K562 (cell line): ENCODE measurements around the gene LENEP. TPM values are rescaled to one million over a fixed set of nuclear protein-coding genes. Genes with fewer than 3 reads are reported as not detected.

Experiments
- BCOR ChIP-seq: fragments of 450-650 bp; IDR thresholded peaks from 2 replicates; pipeline ENCODE4 v1.6.1; 2016
- BRCA1 ChIP-seq, 2 experiments: fragments of 450-650 bp in 1 of 2; sonication (generic) in 1 of 2; formaldehyde crosslinking in 1 of 2; IDR thresholded peaks; 2 replicates each; pipeline versions ENCODE4 v1.5.0 to v1.6.1; 2017 to 2020; ENCODE audit warnings: mild to moderate bottlenecking in 1 of 2, missing genetic modification reagents in 1 of 2
- CBX1 ChIP-seq: sonication (generic); IDR thresholded peaks from 2 replicates; pipeline ENCODE4 v1.6.1; 2016; ENCODE audit warnings: antibody characterized with exemption, low read depth, mild to moderate bottlenecking
- FOXK1 ChIP-seq: sonication (generic); formaldehyde crosslinking; IDR thresholded peaks from 2 replicates; pipeline ENCODE4 v1.8.0; 2022; ENCODE audit warnings: missing genetic modification reagents, mild to moderate bottlenecking, borderline replicate concordance
- GTF2E2 ChIP-seq: fragments of 200-800 bp; sonication (Bioruptor generic); IDR thresholded peaks from 2 replicates; pipeline ENCODE4 v1.6.1; 2016; ENCODE audit warnings: missing genetic modification characterization, missing compliant biosample characterization
- HNRNPUL1 ChIP-seq: fragments of 200-400 bp; formaldehyde crosslinking; IDR thresholded peaks from 2 replicates; pipeline ENCODE4 v1.6.1; 2017; ENCODE audit warnings: low read length
- JUNB ChIP-seq: fragments of 450-650 bp; formaldehyde crosslinking; conservative IDR thresholded peaks from 2 replicates; pipeline ENCODE4 v1.4.0; 2020; ENCODE audit warnings: mild to moderate bottlenecking
- KHSRP ChIP-seq: fragments of 450-650 bp; IDR thresholded peaks from 2 replicates; pipeline ENCODE4 v1.6.1; 2017
- MCM7 ChIP-seq, 2 experiments: fragments of 450-650 bp; IDR thresholded peaks; 2 replicates each; pipeline ENCODE4 v1.6.1; 2016 to 2018
- MXI1 ChIP-seq: IDR thresholded peaks from 2 replicates; pipeline ENCODE4 v1.6.1; 2011; ENCODE audit warnings: low read depth, mild to moderate bottlenecking, improper control_type of control experiment, low read length
- MYC ChIP-seq, 2 experiments: fragments of 250-450 bp in 1 of 2; sonication (Bioruptor Pico) in 1 of 2; IDR thresholded peaks; 2 replicates each; pipeline versions ENCODE4 v1.5.1 to v1.6.1; 2012 to 2021; ENCODE audit warnings: low read depth in 2 of 2, borderline replicate concordance in 1 of 2, improper control_type of control experiment in 1 of 2, low read length in 1 of 2, mild to moderate bottlenecking in 1 of 2, moderate library complexity in 1 of 2
- NBN ChIP-seq: fragments of 450-650 bp; IDR thresholded peaks from 2 replicates; pipeline ENCODE4 v1.6.1; 2016; ENCODE audit warnings: low read depth, mild to moderate bottlenecking
- POLR2A ChIP-seq: fragments of 450-650 bp; conservative IDR thresholded peaks from 2 replicates; pipeline ENCODE4 v1.6.1; 2016
- RAD51 ChIP-seq: fragments of 450-650 bp; IDR thresholded peaks from 2 replicates; pipeline ENCODE4 v1.7.1; 2016; ENCODE audit warnings: low read depth, mild to moderate bottlenecking, borderline replicate concordance
- RNF2 ChIP-seq: sonication (generic); IDR thresholded peaks from 2 replicates; pipeline ENCODE4 v1.6.1; 2016
- SIRT6 ChIP-seq: IDR thresholded peaks from one replicate; pipeline ENCODE4 v1.6.1; 2012; ENCODE audit warnings: low read depth, mild to moderate bottlenecking, control low read depth, inconsistent platforms, low read length, moderate library complexity
- SRF ChIP-seq, 2 experiments: fragments of 250-450, 450-650 bp in 1 of 2; sonication (Bioruptor Pico) in 1 of 2; sonication (generic) in 1 of 2; formaldehyde crosslinking; IDR thresholded peaks; 2 replicates each; pipeline versions ENCODE4 v1.5.0 to v1.5.1; 2020 to 2022; ENCODE audit warnings: mild to moderate bottlenecking in 1 of 2, missing genetic modification reagents in 1 of 2
- SRSF7 ChIP-seq: fragments of 200-400 bp; formaldehyde crosslinking; optimal IDR thresholded peaks from 2 replicates; pipeline ENCODE3; 2017; ENCODE audit warnings: mild to moderate bottlenecking, low read depth, low read length
- ZNF280A ChIP-seq: fragments of 450-650 bp; IDR thresholded peaks from 2 replicates; pipeline ENCODE4 v1.6.1; 2018; ENCODE audit warnings: mild to moderate bottlenecking, low read depth; ENCODE audit not compliant: partially characterized antibody
- ZNF3 ChIP-seq: fragments of 250-450 bp; sonication (Bioruptor Pico); IDR thresholded peaks from 2 replicates; pipeline ENCODE4 v1.5.0; 2021; ENCODE audit warnings: mild to moderate bottlenecking, moderate library complexity
- ZNF830 ChIP-seq: fragments of 250-450 bp; sonication (Bioruptor Pico); IDR thresholded peaks from 2 replicates; pipeline ENCODE4 v1.5.0; 2021; ENCODE audit warnings: mild to moderate bottlenecking
- polyA plus RNA-seq, 8 experiments: library from polyadenylated mRNA; depleted of rRNA in 4 of 8; stranded (reverse) in 5 of 8; unstranded in 3 of 8; fragments of >200 nt; fragmentation: Nextera tagmentation in 2 of 8; fragmentation: Illumina TruSeq in 1 of 8; extraction: Ambion mirVana in 2 of 8; extraction: Trizol in 1 of 8; gene quantifications; 2 replicates each; pipeline versions ENCODE4 v1.2.1 to v1.2.3, GENCODE V29; 2011 to 2014; ENCODE audit warnings: inconsistent platforms in 1 of 8, missing spikeins in 1 of 8
- total RNA-seq, 7 experiments: library from RNA; depleted of rRNA in 6 of 7; stranded (reverse); fragments of >200 nt in 6 of 7; fragmentation: Illumina TruSeq in 2 of 7; extraction: Trizol in 2 of 7; gene quantifications; 2 replicates each; pipeline versions ENCODE4 v1.2.1 to v1.2.3, GENCODE V29; 2011 to 2021; ENCODE audit warnings: low replicate concordance in 1 of 7
- TF ChIP-seq, protein P1 (sequence below): sonication (generic); formaldehyde crosslinking; IDR thresholded peaks from 2 replicates; pipeline ENCODE4 v1.8.0; 2022; ENCODE audit warnings: mild to moderate bottlenecking, missing genetic modification reagents, borderline replicate concordance
- TF ChIP-seq, protein P2 (sequence below): fragments of 450-650 bp; formaldehyde crosslinking; IDR thresholded peaks from 2 replicates; pipeline ENCODE4 v1.4.0; 2020; ENCODE audit warnings: mild to moderate bottlenecking

LENEP gene
- total and polyA plus RNA-seq, 9 of the 15 experiments (the other 6 are each of a cell fraction or from before 2014, with no cell fraction given) = 0.23 to 0.87 (median 0.67) TPM; not detected in 5

GRCh38 chr1:155012776-155013602, 19.6 kb downstream of the LENEP start (continued):
- TF ChIP-seq ZNF280A = no peak
- 0 out of 2 replicates have a peak, but pooled peaks have one; percentile 33 for TF ChIP-seq POLR2A
- no peak for TF ChIP-seq ZNF3 (CRISPR knock-in tag)
- TF ChIP-seq MCM7 (IDR thresholded peaks at IDR 0.05) = no peak
- TF ChIP-seq SRF (CRISPR knock-in tag; IDR thresholded peaks at IDR 0.05) = peak in 1 of 2 experiments; percentile 80; a peak in 2 of 4 replicates
- no peak for TF ChIP-seq SIRT6
- no peak for TF ChIP-seq RNF2
- TF ChIP-seq JUNB (CRISPR knock-in tag) = no peak
- no peak for TF ChIP-seq RAD51
- no peak for TF ChIP-seq FOXK1 (CRISPR knock-in tag)
- TF ChIP-seq BRCA1 (IDR thresholded peaks at IDR 0.05) = no peak
- TF ChIP-seq BRCA1 (CRISPR knock-in tag; IDR thresholded peaks at IDR 0.05) = no peak
- TF ChIP-seq, protein P1, sequence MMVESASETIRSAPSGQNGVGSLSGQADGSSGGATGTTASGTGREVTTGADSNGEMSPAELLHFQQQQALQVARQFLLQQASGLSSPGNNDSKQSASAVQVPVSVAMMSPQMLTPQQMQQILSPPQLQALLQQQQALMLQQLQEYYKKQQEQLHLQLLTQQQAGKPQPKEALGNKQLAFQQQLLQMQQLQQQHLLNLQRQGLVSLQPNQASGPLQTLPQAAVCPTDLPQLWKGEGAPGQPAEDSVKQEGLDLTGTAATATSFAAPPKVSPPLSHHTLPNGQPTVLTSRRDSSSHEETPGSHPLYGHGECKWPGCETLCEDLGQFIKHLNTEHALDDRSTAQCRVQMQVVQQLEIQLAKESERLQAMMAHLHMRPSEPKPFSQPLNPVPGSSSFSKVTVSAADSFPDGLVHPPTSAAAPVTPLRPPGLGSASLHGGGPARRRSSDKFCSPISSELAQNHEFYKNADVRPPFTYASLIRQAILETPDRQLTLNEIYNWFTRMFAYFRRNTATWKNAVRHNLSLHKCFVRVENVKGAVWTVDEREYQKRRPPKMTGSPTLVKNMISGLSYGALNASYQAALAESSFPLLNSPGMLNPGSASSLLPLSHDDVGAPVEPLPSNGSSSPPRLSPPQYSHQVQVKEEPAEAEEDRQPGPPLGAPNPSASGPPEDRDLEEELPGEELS = no peak
- TF ChIP-seq BCOR = peak; percentile 26; the same call in 1 of the 2 replicates
- no peak for TF ChIP-seq GTF2E2 (tag)
- TF ChIP-seq KHSRP = no peak
- TF ChIP-seq, protein P2, sequence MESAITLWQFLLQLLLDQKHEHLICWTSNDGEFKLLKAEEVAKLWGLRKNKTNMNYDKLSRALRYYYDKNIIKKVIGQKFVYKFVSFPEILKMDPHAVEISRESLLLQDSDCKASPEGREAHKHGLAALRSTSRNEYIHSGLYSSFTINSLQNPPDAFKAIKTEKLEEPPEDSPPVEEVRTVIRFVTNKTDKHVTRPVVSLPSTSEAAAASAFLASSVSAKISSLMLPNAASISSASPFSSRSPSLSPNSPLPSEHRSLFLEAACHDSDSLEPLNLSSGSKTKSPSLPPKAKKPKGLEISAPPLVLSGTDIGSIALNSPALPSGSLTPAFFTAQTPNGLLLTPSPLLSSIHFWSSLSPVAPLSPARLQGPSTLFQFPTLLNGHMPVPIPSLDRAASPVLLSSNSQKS (CRISPR knock-in tag) = no peak
- TF ChIP-seq NBN = no peak
- no peak for TF ChIP-seq ZNF830 (CRISPR knock-in tag)
- TF ChIP-seq HNRNPUL1 = no peak
- no peak for TF ChIP-seq MXI1
- no peak for TF ChIP-seq CBX1
- peak; percentile 6; the same call in 1 of the 2 replicates for TF ChIP-seq MYC (IDR thresholded peaks at IDR 0.05; ENCODE audit: low read depth, low read length)
- no peak for TF ChIP-seq MYC (CRISPR knock-in tag; IDR thresholded peaks at IDR 0.05; ENCODE audit: borderline replicate concordance, low read depth)
- TF ChIP-seq SRSF7 = no peak
